Panc1 (cell line): Measurements from ENCODE around the gene GRID2IP.

Source experiments
- POLR2AphosphoS5 ChIP-seq: IDR thresholded peaks from 2 replicates; pipeline ENCODE4 v1.6.1; 2012; ENCODE audit warnings: mild to moderate bottlenecking, low read depth, low read length, moderate library complexity
- TF ChIP-seq, protein P1 (sequence below): fragments of 450-650 bp; IDR thresholded peaks from 2 replicates; pipeline ENCODE4 v1.5.1; 2017; ENCODE audit warnings: mild to moderate bottlenecking

DNA sequence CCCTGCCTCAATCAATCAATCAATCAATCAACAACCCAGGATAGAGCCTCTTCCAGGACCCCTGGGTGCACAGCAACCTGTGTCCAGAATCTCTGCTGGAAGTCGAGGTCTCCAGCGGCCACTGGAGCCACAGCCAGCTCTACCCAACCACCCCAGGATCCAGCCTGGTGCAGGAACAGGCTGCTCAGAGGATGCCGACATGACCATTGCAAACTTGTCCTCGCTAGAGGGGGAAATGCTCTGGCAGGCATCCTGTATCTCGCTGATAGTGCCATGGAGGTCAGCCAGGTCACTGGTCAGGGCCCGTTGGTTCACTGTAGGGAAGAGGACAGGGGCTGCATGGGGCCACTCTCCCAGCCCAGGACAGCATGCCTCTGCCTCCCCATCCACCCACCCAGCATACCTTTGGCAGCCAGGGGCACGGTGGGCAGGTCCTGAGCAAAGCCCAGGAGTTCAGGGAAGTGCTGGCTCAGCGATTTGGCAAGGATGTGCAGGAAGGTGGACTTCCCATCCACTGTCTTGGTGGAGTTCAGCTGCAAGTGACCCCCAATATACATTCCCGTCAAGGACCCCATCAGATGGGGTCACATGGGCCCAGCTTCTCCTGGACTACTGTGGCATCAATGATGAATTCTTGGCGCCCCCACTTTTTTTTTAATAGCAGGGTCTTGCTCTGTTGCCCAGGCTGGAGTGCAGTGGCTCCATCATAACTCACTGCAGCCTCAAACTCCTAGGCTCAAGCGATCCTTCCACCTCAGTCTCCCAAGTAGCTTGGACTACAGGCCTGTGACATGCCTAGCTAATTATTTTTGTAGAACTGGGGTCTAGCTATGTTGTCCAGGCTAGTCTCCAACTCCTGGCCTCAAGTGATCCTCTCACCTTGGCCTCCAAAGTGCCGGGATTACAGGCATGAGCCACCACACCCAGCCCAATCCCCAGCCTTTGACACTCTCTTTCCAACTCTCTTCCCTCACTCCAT lies 49.4 kb downstream of the GRID2IP start:
- no peak for TF ChIP-seq POLR2AphosphoS5
- TF ChIP-seq, protein P1, sequence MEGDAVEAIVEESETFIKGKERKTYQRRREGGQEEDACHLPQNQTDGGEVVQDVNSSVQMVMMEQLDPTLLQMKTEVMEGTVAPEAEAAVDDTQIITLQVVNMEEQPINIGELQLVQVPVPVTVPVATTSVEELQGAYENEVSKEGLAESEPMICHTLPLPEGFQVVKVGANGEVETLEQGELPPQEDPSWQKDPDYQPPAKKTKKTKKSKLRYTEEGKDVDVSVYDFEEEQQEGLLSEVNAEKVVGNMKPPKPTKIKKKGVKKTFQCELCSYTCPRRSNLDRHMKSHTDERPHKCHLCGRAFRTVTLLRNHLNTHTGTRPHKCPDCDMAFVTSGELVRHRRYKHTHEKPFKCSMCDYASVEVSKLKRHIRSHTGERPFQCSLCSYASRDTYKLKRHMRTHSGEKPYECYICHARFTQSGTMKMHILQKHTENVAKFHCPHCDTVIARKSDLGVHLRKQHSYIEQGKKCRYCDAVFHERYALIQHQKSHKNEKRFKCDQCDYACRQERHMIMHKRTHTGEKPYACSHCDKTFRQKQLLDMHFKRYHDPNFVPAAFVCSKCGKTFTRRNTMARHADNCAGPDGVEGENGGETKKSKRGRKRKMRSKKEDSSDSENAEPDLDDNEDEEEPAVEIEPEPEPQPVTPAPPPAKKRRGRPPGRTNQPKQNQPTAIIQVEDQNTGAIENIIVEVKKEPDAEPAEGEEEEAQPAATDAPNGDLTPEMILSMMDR, result no peak
